ENCODE results near the gene GET3. TPM values are rescaled to one million over a fixed set of nuclear protein-coding genes. Genes with fewer than 3 reads are reported as not detected.

GET3 gene
- total and polyA plus RNA-seq, 2 of the 13 experiments (the other 11 are each of a cell fraction or from before 2014, with no cell fraction given): 57.7 to 59.4 TPM

DNA sequence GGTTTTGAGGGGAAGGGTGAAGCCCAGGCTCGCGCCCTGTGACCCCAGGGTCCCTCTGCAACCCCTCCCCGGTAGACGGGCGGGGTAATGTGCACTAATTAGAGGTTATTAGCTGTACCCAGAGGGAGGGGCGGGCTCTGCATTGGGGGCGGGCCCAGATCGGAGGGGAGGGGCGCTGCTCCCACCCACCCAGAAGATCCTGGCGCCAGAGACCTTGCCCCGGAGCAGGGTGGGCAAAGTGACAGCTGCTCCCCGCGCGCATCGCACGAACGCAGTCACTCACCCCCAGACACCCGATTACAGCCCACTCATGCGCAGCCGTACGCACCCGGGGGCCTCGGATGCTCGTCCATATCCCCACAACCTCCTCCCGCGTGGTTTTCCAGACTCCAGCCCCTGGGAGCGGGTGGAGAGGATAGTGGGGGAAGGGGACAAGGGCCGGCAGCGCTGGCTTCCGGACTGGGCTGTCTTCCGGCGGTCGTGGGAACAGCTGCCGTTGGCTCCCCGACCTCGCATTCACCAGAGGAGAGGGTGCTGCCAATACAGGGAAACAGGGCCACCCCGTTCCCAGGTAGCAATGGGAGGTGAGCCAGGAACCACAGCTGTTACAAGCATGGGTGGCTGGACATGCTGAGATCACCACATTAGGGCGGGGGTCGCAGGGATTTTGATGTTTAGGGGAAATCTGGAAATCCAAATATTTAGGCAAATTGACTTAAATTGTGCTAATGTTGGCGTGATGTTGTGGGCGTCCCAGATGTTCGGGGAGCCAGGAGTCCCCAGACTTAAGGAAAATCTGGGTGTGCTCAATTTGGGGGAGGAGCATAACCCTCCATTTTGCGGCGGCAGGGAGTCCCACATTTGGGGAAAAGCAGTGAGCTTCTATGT lies 41.0 kb downstream of the GET3 start (continued):
- TF ChIP-seq NPAS2 (CRISPR knock-in tag; IDR thresholded peaks at IDR 0.05; ENCODE audit: borderline replicate concordance): no peak
- no peak for TF ChIP-seq ZKSCAN5 (CRISPR knock-in tag; IDR thresholded peaks at IDR 0.05)
- TF ChIP-seq ZSCAN25 (CRISPR knock-in tag; IDR thresholded peaks at IDR 0.05): no peak
- TF ChIP-seq, protein P1, sequence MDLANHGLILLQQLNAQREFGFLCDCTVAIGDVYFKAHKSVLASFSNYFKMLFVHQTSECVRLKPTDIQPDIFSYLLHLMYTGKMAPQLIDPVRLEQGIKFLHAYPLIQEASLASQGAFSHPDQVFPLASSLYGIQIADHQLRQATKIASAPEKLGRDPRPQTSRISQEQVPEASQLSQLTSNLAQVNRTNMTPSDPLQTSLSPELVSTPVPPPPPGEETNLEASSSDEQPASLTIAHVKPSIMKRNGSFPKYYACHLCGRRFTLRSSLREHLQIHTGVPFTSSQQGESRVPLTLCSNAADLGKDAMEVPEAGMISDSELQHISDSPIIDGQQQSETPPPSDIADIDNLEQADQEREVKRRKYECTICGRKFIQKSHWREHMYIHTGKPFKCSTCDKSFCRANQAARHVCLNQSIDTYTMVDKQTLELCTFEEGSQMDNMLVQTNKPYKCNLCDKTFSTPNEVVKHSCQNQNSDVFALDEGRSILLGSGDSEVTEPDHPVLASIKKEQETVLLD (CRISPR knock-in tag; IDR thresholded peaks at IDR 0.05; ENCODE audit: low read depth): peak; percentile 43; the same call in 1 of the 2 replicates
- no peak for TF ChIP-seq ZNF33A (CRISPR knock-in tag; IDR thresholded peaks at IDR 0.05; ENCODE audit: borderline replicate concordance)
- no peak for TF ChIP-seq FIP1L1 (IDR thresholded peaks at IDR 0.05; ENCODE audit: borderline replicate concordance, insufficient read depth, low read depth, low read length)
- TF ChIP-seq NONO (IDR thresholded peaks at IDR 0.05): no peak
- 0 out of 2 replicates have a peak, but pooled peaks have one; percentile 29 for TF ChIP-seq NONO (CRISPR knock-in tag; conservative IDR thresholded peaks at IDR 0.05)
- TF ChIP-seq ZBTB8A (CRISPR knock-in tag; IDR thresholded peaks at IDR 0.05; ENCODE audit: borderline replicate concordance, low read depth): no peak
- no peak for TF ChIP-seq DNMT3B (CRISPR knock-in tag; conservative IDR thresholded peaks at IDR 0.05)
- 0 out of 2 replicates have a peak, but pooled peaks have one; percentile 17 for TF ChIP-seq ZNF335 (CRISPR knock-in tag; IDR thresholded peaks at IDR 0.05)
- no peak for TF ChIP-seq KLF13 (CRISPR knock-in tag; IDR thresholded peaks at IDR 0.05)
- TF ChIP-seq MED8 (CRISPR knock-in tag; IDR thresholded peaks at IDR 0.05; ENCODE audit: insufficient replicate concordance): no peak
- TF ChIP-seq, protein P2, sequence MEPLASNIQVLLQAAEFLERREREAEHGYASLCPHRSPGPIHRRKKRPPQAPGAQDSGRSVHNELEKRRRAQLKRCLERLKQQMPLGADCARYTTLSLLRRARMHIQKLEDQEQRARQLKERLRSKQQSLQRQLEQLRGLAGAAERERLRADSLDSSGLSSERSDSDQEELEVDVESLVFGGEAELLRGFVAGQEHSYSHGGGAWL (CRISPR knock-in tag; IDR thresholded peaks at IDR 0.05): no peak
- 0 out of 2 replicates have a peak, but pooled peaks have one; percentile 53 for TF ChIP-seq ZNF235 (CRISPR knock-in tag; IDR thresholded peaks at IDR 0.05; ENCODE audit: borderline replicate concordance)
- TF ChIP-seq ZNF441 (CRISPR knock-in tag; IDR thresholded peaks at IDR 0.05; ENCODE audit: borderline replicate concordance): 0 out of 2 replicates have a peak, but pooled peaks have one; percentile 53
- TF ChIP-seq, protein P3, sequence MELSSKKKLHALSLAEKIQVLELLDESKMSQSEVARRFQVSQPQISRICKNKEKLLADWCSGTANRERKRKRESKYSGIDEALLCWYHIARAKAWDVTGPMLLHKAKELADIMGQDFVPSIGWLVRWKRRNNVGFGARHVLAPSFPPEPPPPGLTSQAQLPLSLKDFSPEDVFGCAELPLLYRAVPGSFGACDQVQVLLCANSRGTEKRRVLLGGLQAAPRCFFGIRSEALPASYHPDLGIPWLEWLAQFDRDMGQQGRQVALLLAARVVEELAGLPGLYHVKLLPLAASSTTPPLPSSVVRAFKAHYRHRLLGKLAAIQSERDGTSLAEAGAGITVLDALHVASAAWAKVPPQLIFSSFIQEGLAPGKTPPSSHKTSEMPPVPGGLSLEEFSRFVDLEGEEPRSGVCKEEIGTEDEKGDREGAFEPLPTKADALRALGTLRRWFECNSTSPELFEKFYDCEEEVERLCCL (CRISPR knock-in tag; IDR thresholded peaks at IDR 0.05; ENCODE audit: borderline replicate concordance): no peak
- TF ChIP-seq, protein P4, sequence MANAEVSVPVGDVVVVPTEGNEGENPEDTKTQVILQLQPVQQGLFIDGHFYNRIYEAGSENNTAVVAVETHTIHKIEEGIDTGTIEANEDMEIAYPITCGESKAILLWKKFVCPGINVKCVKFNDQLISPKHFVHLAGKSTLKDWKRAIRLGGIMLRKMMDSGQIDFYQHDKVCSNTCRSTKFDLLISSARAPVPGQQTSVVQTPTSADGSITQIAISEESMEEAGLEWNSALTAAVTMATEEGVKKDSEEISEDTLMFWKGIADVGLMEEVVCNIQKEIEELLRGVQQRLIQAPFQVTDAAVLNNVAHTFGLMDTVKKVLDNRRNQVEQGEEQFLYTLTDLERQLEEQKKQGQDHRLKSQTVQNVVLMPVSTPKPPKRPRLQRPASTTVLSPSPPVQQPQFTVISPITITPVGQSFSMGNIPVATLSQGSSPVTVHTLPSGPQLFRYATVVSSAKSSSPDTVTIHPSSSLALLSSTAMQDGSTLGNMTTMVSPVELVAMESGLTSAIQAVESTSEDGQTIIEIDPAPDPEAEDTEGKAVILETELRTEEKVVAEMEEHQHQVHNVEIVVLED (CRISPR knock-in tag; IDR thresholded peaks at IDR 0.05; ENCODE audit: borderline replicate concordance): no peak
- no peak for TF ChIP-seq SYNCRIP (IDR thresholded peaks at IDR 0.05; ENCODE audit: insufficient read depth, low read depth, low read length)
- TF ChIP-seq, protein P5, sequence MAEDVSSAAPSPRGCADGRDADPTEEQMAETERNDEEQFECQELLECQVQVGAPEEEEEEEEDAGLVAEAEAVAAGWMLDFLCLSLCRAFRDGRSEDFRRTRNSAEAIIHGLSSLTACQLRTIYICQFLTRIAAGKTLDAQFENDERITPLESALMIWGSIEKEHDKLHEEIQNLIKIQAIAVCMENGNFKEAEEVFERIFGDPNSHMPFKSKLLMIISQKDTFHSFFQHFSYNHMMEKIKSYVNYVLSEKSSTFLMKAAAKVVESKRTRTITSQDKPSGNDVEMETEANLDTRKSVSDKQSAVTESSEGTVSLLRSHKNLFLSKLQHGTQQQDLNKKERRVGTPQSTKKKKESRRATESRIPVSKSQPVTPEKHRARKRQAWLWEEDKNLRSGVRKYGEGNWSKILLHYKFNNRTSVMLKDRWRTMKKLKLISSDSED (CRISPR knock-in tag; IDR thresholded peaks at IDR 0.05): no peak
- no peak for TF ChIP-seq ZIK1 (CRISPR knock-in tag; IDR thresholded peaks at IDR 0.05; ENCODE audit: borderline replicate concordance, low read depth)
- no peak; the same call in 1 of the 2 replicates for TF ChIP-seq ZNF430 (CRISPR knock-in tag; IDR thresholded peaks at IDR 0.05)

Measured in HepG2 (cell line).